Immature natural killer cell (primary cell): ENCODE results near the gene PLEKHA5. TPM values are rescaled to one million over a fixed set of nuclear protein-coding genes. Genes with fewer than 3 reads are reported as not detected.
"Not testable (repeated sequence)": the region's sequence is repeated elsewhere in the genome, so short reads cannot be mapped to it uniquely, and the experiment has no call there.

Experiments used
- DNase-seq, 3 donors: peaks; one replicate each; pipeline ENCODE4 v3.0.0; 2022; ENCODE audit warnings: mixed read lengths in 1 of 3
- H3K27ac Mint-ChIP-seq, 6 donors: one replicate each; pipeline ENCODE4 v1.8.0; 2020; ENCODE audit warnings: mixed read lengths in 6 of 6, mild to moderate bottlenecking in 5 of 6, inconsistent platforms in 4 of 6, moderate library complexity in 3 of 6
- H3K27me3 Mint-ChIP-seq, 3 donors: one replicate each; pipeline ENCODE4 v1.8.0; 2020 to 2021; ENCODE audit warnings: low read depth in 3 of 3, mild to moderate bottlenecking in 3 of 3, mixed read lengths in 3 of 3, moderate library complexity in 3 of 3, inconsistent platforms in 1 of 3
- H3K36me3 Mint-ChIP-seq, 3 donors: one replicate each; pipeline ENCODE4 v1.8.0; 2020; ENCODE audit warnings: mixed read lengths in 3 of 3, inconsistent platforms in 2 of 3, mild to moderate bottlenecking in 2 of 3
- H3K4me1 Mint-ChIP-seq, 2 donors: one replicate each; pipeline ENCODE4 v1.8.0; 2020; ENCODE audit warnings: inconsistent platforms in 2 of 2, mild to moderate bottlenecking in 2 of 2, mixed read lengths in 2 of 2, moderate library complexity in 1 of 2
- H3K4me3 Mint-ChIP-seq, 5 donors: one replicate each; pipeline ENCODE4 v1.8.0; 2020; ENCODE audit warnings: mild to moderate bottlenecking in 5 of 5, mixed read lengths in 5 of 5, inconsistent platforms in 3 of 5, moderate library complexity in 3 of 5
- H3K9me3 Mint-ChIP-seq, 6 donors: one replicate each; pipeline ENCODE4 v1.8.0; 2020; ENCODE audit warnings: mild to moderate bottlenecking in 6 of 6, mixed read lengths in 6 of 6, inconsistent platforms in 4 of 6, moderate library complexity in 3 of 6
- polyA plus RNA-seq, 3 donors: library from polyadenylated mRNA; unstranded; fragments of 300-500 nt; fragmentation: Illumina TruSeq; gene quantifications; one replicate each; pipeline ENCODE4 v1.2.3, GENCODE V29; 2021

PLEKHA5 gene
- polyA plus RNA-seq, 3 donors from 2014 or later, result 1.6 to 4.0 (median 3.4) TPM

DNA sequence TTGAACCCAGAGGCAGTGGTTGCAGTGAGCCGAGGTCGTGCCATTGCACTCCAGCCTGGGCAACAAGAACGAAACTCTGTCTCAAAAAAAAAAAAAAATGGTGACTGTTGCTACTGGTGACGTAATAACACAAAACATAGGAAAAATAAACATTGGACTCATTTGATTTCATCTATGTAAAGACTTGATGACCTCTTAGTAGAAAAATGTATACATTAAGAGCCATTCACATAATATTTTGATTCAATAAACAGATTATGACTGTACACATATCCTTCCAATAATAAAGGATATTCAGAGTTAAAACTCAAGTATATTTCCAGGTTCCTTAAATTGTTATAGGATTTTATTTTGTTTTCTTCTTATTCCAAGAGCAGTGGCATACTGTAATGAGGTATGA lies 244.1 kb downstream of the PLEKHA5 start:
- Mint-ChIP-seq H3K4me1 (no peaks in the 10 kb centered on the region), H3K27me3 (peaks cover 0 to 3% (median 0%) of the 10 kb centered on the region in 3 donors), H3K36me3 (peaks cover 0 to 12% (median 6%) of the 10 kb centered on the region in 3 donors), H3K9me3 (no peaks in the 10 kb centered on the region), H3K27ac (no peak overlapping the region), H3K4me3 (no peak overlapping the region)
- no peak for DNase-seq

DNA sequence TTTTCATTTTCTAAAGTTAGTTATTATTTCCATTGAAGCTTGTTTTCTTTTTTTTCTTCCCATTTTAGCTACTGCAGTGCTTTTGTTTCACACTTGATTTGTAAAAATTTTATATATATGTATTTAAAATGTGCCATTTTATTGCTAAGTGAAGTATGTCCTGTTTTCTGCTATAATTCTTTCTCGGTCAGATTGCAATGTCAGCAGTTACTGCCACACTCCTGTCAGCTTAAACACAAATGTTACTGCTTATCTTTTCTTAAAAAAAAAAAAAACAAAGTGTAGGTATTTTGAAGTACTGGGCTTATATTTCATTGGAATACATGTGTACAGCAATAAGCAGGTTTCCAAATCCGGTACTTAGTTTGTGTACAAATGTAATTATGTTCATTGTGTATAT lies 246.4 kb downstream of the PLEKHA5 start:
- Mint-ChIP-seq H3K36me3 (peaks cover 0 to 10% (median 6%) of the 10 kb centered on the region in 3 donors), H3K4me1 (no peaks in the 10 kb centered on the region), H3K4me3 (no peak overlapping the region), H3K27me3 (peaks cover 0 to 3% (median 0%) of the 10 kb centered on the region in 3 donors), H3K9me3 (no peaks in the 10 kb centered on the region), H3K27ac (no peak overlapping the region)
- DNase-seq, result no peak

DNA sequence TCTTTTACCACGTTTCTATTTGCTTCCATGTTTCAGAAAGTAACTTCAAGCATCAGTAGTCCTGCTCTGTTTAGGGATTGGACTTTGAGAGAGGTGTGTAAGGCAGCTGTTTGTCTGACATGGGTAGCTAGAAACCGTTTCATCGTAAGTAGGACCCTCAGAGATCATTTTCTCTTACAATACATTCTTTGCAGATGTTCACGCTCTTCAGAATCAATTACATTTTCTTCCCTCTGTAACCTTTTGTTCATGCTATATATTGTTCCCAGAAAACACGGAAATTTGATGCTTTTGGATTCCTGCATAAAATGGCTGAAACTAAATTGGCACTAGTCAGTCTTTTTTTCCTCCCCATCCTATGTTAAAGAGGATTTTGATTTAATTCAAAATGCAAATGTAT lies 247.2 kb downstream of the PLEKHA5 start:
- H3K27ac Mint-ChIP-seq, result no peak overlapping the region
- peaks cover 0 to 4% (median under 1%) of the 10 kb centered on the region in 3 donors for H3K36me3 Mint-ChIP-seq
- no peak for DNase-seq

DNA sequence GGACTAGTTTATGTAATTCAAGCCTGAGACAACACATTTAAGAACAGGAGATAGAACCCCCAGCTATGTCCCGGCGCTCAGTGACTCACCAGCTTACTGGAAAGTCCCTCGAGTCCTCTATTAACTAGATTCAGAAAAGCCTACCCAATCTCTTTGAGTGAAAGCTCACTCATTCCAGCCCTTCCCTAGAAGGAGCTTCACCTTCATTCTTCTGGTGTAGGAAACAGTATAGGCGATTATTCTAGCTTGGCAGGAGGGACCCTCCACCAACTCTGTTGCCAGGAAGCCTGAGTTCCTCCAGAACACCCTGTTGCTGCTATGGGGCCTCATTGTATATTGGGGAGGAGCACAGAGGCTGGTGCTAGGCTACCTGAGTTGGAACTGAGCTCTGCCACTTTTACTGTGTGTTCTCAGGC lies 252.6 kb downstream of the PLEKHA5 start:
- Mint-ChIP-seq H3K4me3 (no peak overlapping the region), H3K27me3 (no peaks in the 10 kb centered on the region), H3K27ac (no peak overlapping the region), H3K9me3 (no peaks in the 10 kb centered on the region), H3K4me1 (no peaks in the 10 kb centered on the region), H3K36me3 (peaks cover 0 to 3% (median 0%) of the 10 kb centered on the region in 3 donors)
- DNase-seq, result no peak

More for the DNA sequence above, 247.2 kb downstream of the PLEKHA5 start:
- Mint-ChIP-seq H3K4me3 (no peak overlapping the region), H3K9me3 (no peaks in the 10 kb centered on the region), H3K27me3 (peaks cover 0 to 3% (median 0%) of the 10 kb centered on the region in 3 donors), H3K4me1 (no peaks in the 10 kb centered on the region)

DNA sequence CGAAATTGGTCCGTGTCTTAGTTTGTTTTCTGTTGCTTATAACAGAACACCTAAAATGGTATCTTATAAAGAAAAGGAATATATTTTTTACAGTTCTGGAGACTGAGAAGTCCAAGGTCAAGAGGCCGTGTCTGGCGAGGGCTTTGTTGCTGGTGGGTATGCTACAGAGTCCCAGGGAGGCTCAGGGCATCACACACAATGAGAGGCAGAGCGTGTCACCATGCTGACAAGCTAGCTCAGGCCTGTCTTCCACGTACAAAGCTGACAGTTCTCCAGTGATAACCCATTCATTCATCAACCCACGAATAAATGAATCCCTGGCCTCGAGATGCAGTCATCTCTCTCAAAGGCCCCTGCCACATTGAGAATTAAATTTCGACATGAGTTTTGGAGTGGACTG lies 253.0 kb downstream of the PLEKHA5 start:
- no peak overlapping the region for H3K4me3 Mint-ChIP-seq
- no peaks in the 10 kb centered on the region for H3K27me3 Mint-ChIP-seq
- H3K36me3 Mint-ChIP-seq, result peaks cover 0 to 3% (median 0%) of the 10 kb centered on the region in 3 donors
- DNase-seq, result no peak
- H3K27ac Mint-ChIP-seq, result no peak overlapping the region
- no peaks in the 10 kb centered on the region for H3K9me3 Mint-ChIP-seq
- no peaks in the 10 kb centered on the region for H3K4me1 Mint-ChIP-seq

DNA sequence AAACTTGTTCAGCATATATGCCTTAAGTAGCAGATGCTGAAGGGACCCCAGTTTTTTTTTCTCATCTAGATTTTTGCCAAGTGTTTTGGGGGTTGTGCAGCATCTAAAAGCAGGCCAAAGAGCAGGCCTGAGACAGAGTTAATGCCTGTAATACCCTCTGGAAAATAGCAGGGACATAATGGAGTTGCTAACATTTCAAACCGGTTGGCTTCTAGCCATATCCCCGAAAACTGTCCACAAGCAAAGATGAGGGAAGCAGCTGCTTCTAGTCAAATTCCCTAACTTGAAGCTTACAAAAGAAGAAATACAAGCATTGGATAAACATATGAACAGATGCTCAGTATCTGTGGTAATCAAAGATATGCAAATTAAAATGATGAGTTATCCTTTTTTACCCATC lies 257.6 kb downstream of the PLEKHA5 start:
- Mint-ChIP-seq H3K27me3 (peaks cover 0 to 8% (median 0%) of the 10 kb centered on the region in 3 donors), H3K36me3 (no peaks in the 10 kb centered on the region), H3K27ac (peak overlapping the region in 1 of 6 donors; percentile 8), H3K4me3 (no peak overlapping the region), H3K9me3 (no peaks in the 10 kb centered on the region), H3K4me1 (no peaks in the 10 kb centered on the region)
- no peak for DNase-seq

DNA sequence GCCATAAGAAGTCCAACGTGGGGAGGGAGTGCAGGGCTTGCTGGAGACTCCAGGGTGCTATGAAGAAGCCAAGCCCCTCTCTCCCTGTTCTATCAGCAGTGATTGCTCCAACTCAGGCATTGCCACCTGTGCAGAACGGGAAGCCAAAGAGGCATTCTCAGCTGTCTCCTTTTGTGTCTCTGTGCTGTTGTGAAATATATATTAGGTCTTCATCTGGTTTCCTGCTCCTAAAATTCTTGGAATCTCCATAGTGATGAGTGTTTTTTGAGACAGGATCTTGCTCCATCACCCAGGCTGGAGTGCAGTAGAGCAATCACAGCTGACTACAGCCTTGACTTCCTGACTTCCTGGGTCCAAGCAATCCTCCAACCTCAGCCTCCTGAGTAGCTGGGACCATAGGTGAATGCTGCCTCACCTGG lies 258.6 kb downstream of the PLEKHA5 start:
- no peak for DNase-seq
- no peak overlapping the region for H3K4me3 Mint-ChIP-seq
- H3K4me1 Mint-ChIP-seq, result no peaks in the 10 kb centered on the region
- H3K36me3 Mint-ChIP-seq, result no peaks in the 10 kb centered on the region
- no peaks in the 10 kb centered on the region for H3K9me3 Mint-ChIP-seq
- H3K27ac Mint-ChIP-seq, result no peak overlapping the region
- H3K27me3 Mint-ChIP-seq, result peaks cover 0 to 8% (median 0%) of the 10 kb centered on the region in 3 donors

DNA sequence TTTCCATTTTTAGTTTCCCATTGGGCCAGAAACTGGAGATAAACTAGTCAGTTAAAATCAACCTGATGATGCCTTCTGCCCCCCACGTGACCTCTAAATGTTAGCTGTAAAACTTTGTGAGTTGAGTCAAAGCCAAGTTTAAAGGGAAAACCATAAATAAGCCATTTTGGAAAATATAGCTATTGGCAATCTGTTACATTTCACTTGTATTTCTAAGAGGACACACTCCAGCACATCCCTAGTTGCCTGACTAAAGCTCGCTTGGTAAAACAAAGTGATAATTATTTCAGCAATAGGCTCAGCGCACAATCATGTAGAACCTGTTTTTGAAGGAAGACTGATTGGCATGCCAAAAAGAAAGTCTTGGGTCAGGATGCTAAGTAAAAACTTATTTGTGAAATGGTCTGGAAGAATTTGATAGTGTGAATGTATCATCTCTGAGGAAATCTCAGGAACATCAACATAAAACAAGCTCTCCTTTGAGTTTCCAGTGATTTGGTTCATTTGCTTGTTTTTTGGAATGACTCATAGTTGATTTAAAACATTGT lies 260.6 kb downstream of the PLEKHA5 start:
- H3K4me3 Mint-ChIP-seq, result no peak overlapping the region

DNA sequence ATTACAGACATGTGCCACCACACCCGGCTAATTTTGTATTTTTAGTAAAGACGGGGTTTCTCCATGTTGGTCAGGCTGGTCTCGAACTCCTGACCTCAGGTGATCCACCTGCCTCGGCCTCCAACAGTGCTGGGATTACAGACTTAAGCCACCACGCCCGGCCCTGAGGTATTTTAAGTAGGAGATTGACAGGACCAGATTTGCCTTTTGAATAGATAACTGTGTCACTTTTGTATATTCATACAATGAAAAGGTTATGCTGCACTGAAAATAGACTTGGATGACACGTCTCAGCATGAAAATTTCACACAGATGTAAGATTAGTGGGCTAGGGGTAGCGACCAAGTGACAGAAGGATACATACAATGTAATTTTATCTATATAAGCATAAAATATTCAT lies 263.1 kb downstream of the PLEKHA5 start:
- H3K36me3 Mint-ChIP-seq, DNase-seq, H3K27me3 Mint-ChIP-seq, H3K4me3 Mint-ChIP-seq, H3K4me1 Mint-ChIP-seq, H3K27ac Mint-ChIP-seq, H3K9me3 Mint-ChIP-seq: not testable (repeated sequence)

More for the DNA sequence above, 260.6 kb downstream of the PLEKHA5 start:
- H3K9me3 Mint-ChIP-seq, result no peaks in the 10 kb centered on the region
- H3K27ac Mint-ChIP-seq, result no peak overlapping the region
- no peak for DNase-seq
- H3K27me3 Mint-ChIP-seq, result peaks cover 0 to 8% (median 0%) of the 10 kb centered on the region in 3 donors
- H3K36me3 Mint-ChIP-seq, result no peaks in the 10 kb centered on the region
- H3K4me1 Mint-ChIP-seq, result no peaks in the 10 kb centered on the region

DNA sequence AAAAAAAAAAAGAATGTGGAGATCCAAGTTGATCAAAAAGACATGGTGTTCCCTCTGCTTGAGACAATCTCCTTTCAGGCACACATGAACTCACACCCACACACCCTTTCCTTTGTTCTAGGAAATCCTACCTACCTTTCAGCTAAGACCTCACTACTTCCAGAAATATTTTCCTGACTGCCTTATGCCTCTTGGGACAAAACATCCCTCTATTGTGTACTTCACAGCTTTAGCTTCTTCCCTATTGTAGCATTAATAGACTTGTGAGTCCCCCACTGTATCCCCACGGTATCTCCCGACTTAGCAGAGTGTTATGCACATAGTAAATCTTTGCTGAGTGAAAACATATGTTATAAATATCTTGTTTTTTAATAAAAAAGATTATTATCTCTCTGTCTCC lies 264.9 kb downstream of the PLEKHA5 start:
- Mint-ChIP-seq H3K9me3 (no peaks in the 10 kb centered on the region), H3K36me3 (no peaks in the 10 kb centered on the region), H3K4me1 (no peaks in the 10 kb centered on the region), H3K27me3 (peaks cover 0 to 7% (median 0%) of the 10 kb centered on the region in 3 donors), H3K27ac (no peak overlapping the region), H3K4me3 (no peak overlapping the region)
- DNase-seq, result no peak

DNA sequence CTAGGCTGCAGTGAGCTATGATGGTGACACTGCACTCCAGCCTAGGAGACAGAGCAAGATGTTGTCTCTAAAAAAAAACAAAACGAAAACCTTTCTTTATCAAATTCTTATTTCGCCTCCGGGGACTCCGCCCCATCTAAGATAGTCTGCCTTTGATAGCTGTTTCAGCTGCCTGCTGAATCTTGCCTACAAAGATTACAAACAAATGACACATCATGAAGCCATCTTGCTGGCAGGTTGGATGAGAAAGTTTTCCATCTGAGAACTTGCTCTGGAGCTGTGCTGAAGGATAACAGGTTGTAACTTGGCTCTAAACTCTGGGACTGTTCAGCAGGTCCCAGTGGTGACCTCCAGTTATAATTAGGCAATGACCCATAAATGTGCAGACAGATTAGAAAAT lies 268.0 kb downstream of the PLEKHA5 start:
- peaks cover 0 to 4% (median 0%) of the 10 kb centered on the region in 3 donors for H3K36me3 Mint-ChIP-seq
- H3K27me3 Mint-ChIP-seq, result peaks cover 0 to 2% (median 0%) of the 10 kb centered on the region in 3 donors
- no peak overlapping the region for H3K27ac Mint-ChIP-seq
- no peaks in the 10 kb centered on the region for H3K9me3 Mint-ChIP-seq
- no peak overlapping the region for H3K4me3 Mint-ChIP-seq
- peaks cover 11% of the 10 kb centered on the region in 2 donors for H3K4me1 Mint-ChIP-seq
- no peak for DNase-seq

DNA sequence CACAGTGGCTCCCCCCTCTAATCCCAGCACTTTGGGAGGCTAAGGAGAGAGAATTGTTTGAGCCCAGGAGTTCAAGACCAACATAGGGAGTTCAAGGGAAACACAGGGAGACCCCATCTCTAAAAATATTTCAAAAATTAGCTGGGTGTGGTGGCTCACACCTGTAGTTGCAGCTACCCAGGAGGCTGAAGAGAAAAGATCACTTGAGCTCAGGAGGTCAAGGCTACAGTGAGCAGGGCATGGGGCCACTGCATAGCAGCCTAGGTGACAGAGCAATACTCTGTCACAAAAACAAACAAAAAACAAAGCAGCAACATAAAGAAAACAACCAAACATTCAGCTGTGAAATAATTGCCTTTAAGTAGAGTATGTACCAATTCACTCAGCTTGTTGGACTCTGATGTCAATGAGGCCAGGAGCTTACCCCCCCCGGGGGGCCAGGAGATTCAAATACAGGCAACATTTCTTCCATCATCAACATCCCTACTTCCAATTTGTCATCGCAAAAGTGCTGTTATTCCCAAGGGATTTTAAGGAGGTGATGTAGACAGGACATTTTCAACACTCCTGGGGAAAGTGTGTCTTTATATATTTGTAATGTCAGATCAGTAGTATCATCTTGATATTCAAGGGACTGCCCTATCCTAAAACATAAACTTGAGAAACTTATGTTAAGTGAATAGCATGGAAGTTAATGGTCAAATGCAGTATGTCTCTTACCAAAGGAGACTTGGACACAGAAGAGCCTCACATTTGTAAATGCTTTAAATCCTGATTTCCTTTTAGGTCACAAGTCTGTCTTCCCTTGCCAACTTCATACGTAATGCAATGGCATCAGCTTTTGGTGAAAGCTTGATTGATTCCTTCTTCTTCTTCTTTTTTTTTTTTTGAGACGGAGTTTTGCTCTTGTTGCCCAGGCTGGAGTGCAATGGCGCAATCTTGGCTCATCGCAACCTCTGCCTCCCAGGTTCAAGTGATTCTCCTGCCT lies 269.1 kb downstream of the PLEKHA5 start:
- H3K36me3 Mint-ChIP-seq, result peaks cover 0 to 4% (median 0%) of the 10 kb centered on the region in 3 donors
- peaks cover 2% of the 10 kb centered on the region in 3 donors for H3K27me3 Mint-ChIP-seq
- H3K27ac Mint-ChIP-seq, result no peak overlapping the region
- H3K9me3 Mint-ChIP-seq, result no peaks in the 10 kb centered on the region
- peaks cover 21 to 22% of the 10 kb centered on the region in 2 donors for H3K4me1 Mint-ChIP-seq
- DNase-seq, result no peak
- H3K4me3 Mint-ChIP-seq, result no peak overlapping the region

DNA sequence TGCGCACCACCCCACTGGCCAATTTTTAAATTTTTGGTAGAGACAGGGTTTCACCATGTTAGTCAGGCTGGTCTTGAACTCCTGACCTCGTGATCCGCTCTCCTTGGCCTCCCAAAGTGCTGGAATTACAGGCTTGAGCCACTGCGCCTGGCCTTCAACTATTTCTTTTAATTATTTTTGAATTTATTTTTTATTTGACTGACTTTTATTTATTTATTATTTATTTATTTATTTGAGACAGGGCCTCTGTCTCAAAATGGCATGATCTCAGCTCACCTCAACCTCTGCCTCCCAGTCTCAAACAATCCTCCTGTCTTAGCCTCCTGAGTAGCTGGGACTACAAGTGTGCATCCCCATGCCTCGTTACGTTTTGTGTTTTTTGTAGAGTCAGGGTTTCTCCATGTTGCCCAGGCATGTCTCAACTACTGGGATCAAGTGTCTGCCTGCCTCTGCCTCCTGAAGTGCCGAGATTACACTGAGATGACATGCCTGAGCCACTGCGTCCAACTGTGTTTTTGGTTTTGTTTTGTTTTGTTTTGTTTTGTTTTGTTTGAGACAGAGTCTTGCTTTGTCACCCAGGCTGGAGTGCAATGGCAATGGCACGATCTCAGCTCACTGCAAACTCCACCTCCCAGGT lies 271.2 kb downstream of the PLEKHA5 start:
- not testable (repeated sequence) for DNase-seq

DNA sequence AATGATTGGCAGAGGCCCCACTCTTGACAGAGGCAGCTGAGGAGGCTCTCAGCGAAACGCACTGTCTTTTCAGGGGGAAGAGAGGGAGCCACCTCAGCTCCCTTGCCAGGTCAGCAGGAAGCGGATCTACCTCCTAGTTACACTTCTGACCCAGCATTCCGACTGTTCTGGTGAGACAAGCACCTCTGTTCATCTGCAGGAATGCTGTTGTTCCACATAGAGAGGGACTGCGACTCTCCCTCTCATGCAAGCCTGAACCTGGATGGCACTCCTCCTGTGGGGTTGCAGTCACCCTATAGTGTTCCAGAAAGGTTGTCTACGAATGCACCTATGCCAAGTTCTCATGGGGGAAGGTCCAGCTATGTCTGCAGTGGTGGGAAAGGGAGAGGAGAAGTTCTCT lies 272.7 kb downstream of the PLEKHA5 start:
- Mint-ChIP-seq H3K27ac (no peak overlapping the region), H3K36me3 (peaks cover 6 to 10% (median 7%) of the 10 kb centered on the region in 3 donors), H3K4me3 (peak overlapping the region in 2 of 5 donors; percentile 33 to 38)

More for the DNA sequence above, 271.2 kb downstream of the PLEKHA5 start:
- peaks cover 35 to 41% of the 10 kb centered on the region in 2 donors for H3K4me1 Mint-ChIP-seq
- H3K27ac Mint-ChIP-seq, result peak overlapping the region in 1 of 6 donors; percentile 24
- peaks cover 6 to 10% (median 7%) of the 10 kb centered on the region in 3 donors for H3K36me3 Mint-ChIP-seq
- not testable (repeated sequence) for H3K27me3 Mint-ChIP-seq, H3K4me3 Mint-ChIP-seq
- H3K9me3 Mint-ChIP-seq, result peaks cover 8 to 14% (median 11%) of the 10 kb centered on the region in 6 donors

More for the DNA sequence above, 272.7 kb downstream of the PLEKHA5 start:
- DNase-seq, result no peak
- Mint-ChIP-seq H3K4me1 (peaks cover 35 to 43% of the 10 kb centered on the region in 2 donors), H3K9me3 (peaks cover 8 to 18% (median 13%) of the 10 kb centered on the region in 6 donors), H3K27me3 (peaks cover 3 to 7% (median 5%) of the 10 kb centered on the region in 3 donors)
